PC-9 (cell line): ENCODE data around the gene NACA.

Source experiments
- CTCF ChIP-seq: fragments of 200-600 bp; sonication (generic); conservative IDR thresholded peaks from 2 replicates; pipeline ENCODE4 v1.6.1; 2017; ENCODE audit warnings: mixed run types, antibody characterized with exemption, mild to moderate bottlenecking, moderate library complexity
- EZH2 ChIP-seq: fragments of 200-600 bp; sonication (generic); IDR thresholded peaks from 2 replicates; pipeline ENCODE4 v1.8.0; 2017; ENCODE audit warnings: antibody characterized with exemption, low read depth

- TF ChIP-seq CTCF (no peak), EZH2 (no peak)
Observed at GRCh38 chr12:56749359-56749758, 24.3 kb upstream of the NACA start.
